A673 (cell line): ENCODE measurements around the gene PSMB5. TPM values are rescaled to one million over a fixed set of nuclear protein-coding genes. Genes with fewer than 3 reads are reported as not detected.

Experiments
- BruUV-seq: library from RNA; stranded (reverse); fragments of 400-500 nt; replicated peaks from 2 replicates; lab custom pipeline; 2021; lab: Mats Ljungman, UMichigan
- CTCF ChIA-PET: fragments of 300-600 bp; sonication (Branson Sonifier 250); formaldehyde crosslinking; loops from one replicate; lab custom pipeline; 2022; ENCODE audit warnings: antibody characterized with exemption; lab: Charles Lee
- POLR2A ChIA-PET: fragments of 300-600 bp; sonication (Branson Sonifier 250); formaldehyde crosslinking; loops from one replicate; lab custom pipeline; 2022; ENCODE audit warnings: antibody characterized with exemption; ENCODE audit not compliant: low non-redundant PET; lab: Charles Lee
- DNase-seq: peaks from one replicate; pipeline ENCODE4 v3.0.0-alpha.2; 2015; ENCODE audit warnings: low spot score
- H3K27ac ChIP-seq: fragments of 200-600 bp; sonication (generic); 2 replicates; pipeline ENCODE4 v1.5.1; 2016; ENCODE audit warnings: mixed run types, low read depth, mild to moderate bottlenecking, mixed read lengths, antibody characterized with exemption, low read length; ENCODE audit not compliant: poor library complexity, severe bottlenecking
- H3K27me3 ChIP-seq: fragments of 200-600 bp; sonication (generic); replicated peaks from 2 replicates; pipeline ENCODE4 v1.6.1; 2017; ENCODE audit warnings: mixed run types, low read depth, mild to moderate bottlenecking, mixed read lengths, antibody characterized with exemption, low read length; ENCODE audit not compliant: insufficient read depth, poor library complexity
- H3K36me3 ChIP-seq: fragments of 200-600 bp; sonication (generic); 2 replicates; pipeline ENCODE4 v1.6.1; 2016; ENCODE audit warnings: mixed run types, mild to moderate bottlenecking, mixed read lengths, antibody characterized with exemption, low read length; ENCODE audit not compliant: insufficient read depth, poor library complexity, severe bottlenecking
- H3K4me1 ChIP-seq: fragments of 200-600 bp; sonication (generic); 2 replicates; pipeline ENCODE4 v1.6.1; 2017; ENCODE audit warnings: mixed run types, mild to moderate bottlenecking, mixed read lengths, antibody characterized with exemption, low read length; ENCODE audit not compliant: insufficient read depth, poor library complexity, severe bottlenecking
- H3K4me3 ChIP-seq: fragments of 200-600 bp; sonication (generic); 2 replicates; pipeline ENCODE4 v1.5.1; 2016; ENCODE audit warnings: low read depth, mixed run types, mild to moderate bottlenecking, mixed read lengths, low read length; ENCODE audit not compliant: poor library complexity, severe bottlenecking
- H3K9me3 ChIP-seq: fragments of 200-600 bp; sonication (generic); 2 replicates; pipeline ENCODE4 v1.6.1; 2016; ENCODE audit warnings: mixed run types, low read depth, mild to moderate bottlenecking, mixed read lengths, antibody characterized with exemption, low read length; ENCODE audit not compliant: poor library complexity, severe bottlenecking
- CTCF ChIP-seq: fragments of 300-800, 200-600 bp; sonication (generic); conservative IDR thresholded peaks from 2 replicates; pipeline ENCODE4 v1.5.1; 2017; ENCODE audit warnings: low read depth, mild to moderate bottlenecking, antibody characterized with exemption, low read length, moderate library complexity, mixed read lengths
- EZH2 ChIP-seq: fragments of 200-600 bp; sonication (generic); IDR thresholded peaks from 2 replicates; pipeline ENCODE4 v1.6.1; 2017; ENCODE audit warnings: borderline replicate concordance, low read depth, mild to moderate bottlenecking, mixed read lengths, antibody characterized with exemption, low read length; ENCODE audit not compliant: poor library complexity, severe bottlenecking
- intact Hi-C: fragments of 100-400 bp; cut with micrococcal nuclease; formaldehyde crosslinking; loops from one replicate; pipeline ENCODE4 v1.10.0; 2022; ENCODE audit not compliant: unreplicated experiment
- total RNA-seq: library from RNA; stranded (reverse); gene quantifications from 2 replicates; pipeline ENCODE4 v1.2.3, GENCODE V29; 2021

PSMB5 gene
- total RNA-seq, 1 experiment from 2014 or later, result 500 TPM

GRCh38 chr14:23045419-23046357 lies 11.0 kb upstream of the PSMB5 start:
- TF ChIP-seq EZH2 (no peak), CTCF (no peak)
- Histone ChIP-seq H3K4me3 (no peak overlapping the region), H3K27ac (no peak overlapping the region), H3K36me3 (peaks cover 20% of the 10 kb centered on the region), H3K9me3 (no peaks in the 10 kb centered on the region), H3K4me1 (no peaks in the 10 kb centered on the region), H3K27me3 (no peaks in the 10 kb centered on the region)
- intact Hi-C loops, result no loop called here
- ChIA-PET POLR2A (no interaction called here), CTCF (interaction anchor here (0.9 to 1.6 kb wide), 2 partner anchors 12 to 59 kb away, joined by 3 to 6 read pairs; no protein-coding TSS in a partner anchor)
- DNase-seq, result no peak
- no TSS peak for BruUV-seq

GRCh38 chr14:23044840-23045239 lies 10.1 kb upstream of the PSMB5 start:
- POLR2A ChIA-PET, result no interaction called here
- Histone ChIP-seq H3K27ac (no peak overlapping the region), H3K36me3 (peaks cover 15% of the 10 kb centered on the region), H3K27me3 (no peaks in the 10 kb centered on the region), H3K9me3 (no peaks in the 10 kb centered on the region), H3K4me1 (no peaks in the 10 kb centered on the region), H3K4me3 (no peak overlapping the region)
- intact Hi-C loops, result no loop called here
- CTCF ChIA-PET, result no interaction called here
- no TSS peak for BruUV-seq
- TF ChIP-seq CTCF (no peak), EZH2 (no peak)
- no peak for DNase-seq

- CTCF ChIA-PET, result no interaction called here
- Histone ChIP-seq H3K9me3 (no peaks in the 10 kb centered on the region), H3K27ac (no peak overlapping the region), H3K4me3 (no peak overlapping the region), H3K36me3 (peaks cover 5% of the 10 kb centered on the region), H3K27me3 (no peaks in the 10 kb centered on the region), H3K4me1 (no peaks in the 10 kb centered on the region)
- no TSS peak for BruUV-seq
- intact Hi-C loops, result no loop called here
- POLR2A ChIA-PET, result no interaction called here
- no peak for DNase-seq
- TF ChIP-seq EZH2, result no peak
Measured at GRCh38 chr14:23043754-23044153, 9.1 kb upstream of the PSMB5 start.
